HPDE6-E6E7 (cell line): ENCODE results near the gene GABBR1.

Experiments used
- DNase-seq: peaks from one replicate; pipeline ENCODE4 v3.0.0; 2011; ENCODE audit warnings: missing footprints; ENCODE audit errors: extremely low spot score

Gene GABBR1

GRCh38 chr6:29620630-29621029 lies 12.4 kb downstream of the GABBR1 start:
- no peak for DNase-seq

GRCh38 chr6:29619578-29620160 lies 13.3 kb downstream of the GABBR1 start:
- DNase-seq = no peak

GRCh38 chr6:29617782-29618554 lies 15.0 kb downstream of the GABBR1 start:
- DNase-seq = no peak

GRCh38 chr6:29611426-29611825 lies 21.6 kb downstream of the GABBR1 start:
- DNase-seq = no peak

- no peak for DNase-seq
These were observed 22.4 kb downstream of the GABBR1 start for GRCh38 chr6:29610540-29610939.

- no peak for DNase-seq
These were observed 24.9 kb downstream of the GABBR1 start for GRCh38 chr6:29608131-29608530.

- DNase-seq = no peak
These were observed 29.1 kb downstream of the GABBR1 start for GRCh38 chr6:29603930-29604329.

- DNase-seq = no peak
These were observed 29.5 kb downstream of the GABBR1 start for GRCh38 chr6:29603456-29603855.

GRCh38 chr6:29602564-29603361 lies 30.2 kb downstream of the GABBR1 start:
- DNase-seq = no peak

GRCh38 chr6:29598172-29598747 lies 34.7 kb downstream of the GABBR1 start:
- no peak for DNase-seq

- DNase-seq = no peak
These were observed 35.8 kb downstream of the GABBR1 start for GRCh38 chr6:29597184-29597583.

GRCh38 chr6:29596381-29596900 lies 36.5 kb downstream of the GABBR1 start:
- DNase-seq = no peak

GRCh38 chr6:29593199-29593855 lies 39.7 kb downstream of the GABBR1 start:
- DNase-seq = no peak

- no peak for DNase-seq
These were observed 41.3 kb downstream of the GABBR1 start for GRCh38 chr6:29591677-29592076.

GRCh38 chr6:29590218-29590808 lies 42.7 kb downstream of the GABBR1 start:
- DNase-seq = no peak

- peak; percentile 37 for DNase-seq
These were observed 43.4 kb downstream of the GABBR1 start for GRCh38 chr6:29589423-29590048.

- no peak for DNase-seq
These were observed 48.2 kb downstream of the GABBR1 start, which contains the start of gene OR2H2 for GRCh38 chr6:29584821-29585220. TSS of gene OR2H2 (plus strand) at chr6:29585121. CDS start at chr6:29587945, 2,824 bp downstream.

GRCh38 chr6:29577544-29577943 lies 55.4 kb downstream of the GABBR1 start:
- no peak for DNase-seq

- DNase-seq = no peak
These were observed 56.9 kb downstream of the GABBR1 start for GRCh38 chr6:29576056-29576455.

- DNase-seq = no peak
These were observed 65.0 kb downstream of the GABBR1 start for GRCh38 chr6:29567991-29568390.

GRCh38 chr6:29567541-29567940 lies 65.4 kb downstream of the GABBR1 start:
- no peak for DNase-seq
